HEK293 (cell line): ENCODE data around the gene GET3.

Source experiments
- INSM2 ChIP-seq: fragments of 450-650 bp; formaldehyde crosslinking; IDR thresholded peaks from 2 replicates; pipeline ENCODE4 v1.5.1; 2016; ENCODE audit warnings: missing biosample characterization, missing genetic modification characterization
- KLF1 ChIP-seq: fragments of 450-650 bp; formaldehyde crosslinking; IDR thresholded peaks from 2 replicates; pipeline ENCODE4 v1.5.1; 2016; ENCODE audit warnings: missing biosample characterization, missing genetic modification characterization
- PATZ1 ChIP-seq: fragments of 450-650 bp; formaldehyde crosslinking; IDR thresholded peaks from 2 replicates; pipeline ENCODE4 v1.5.1; 2016; ENCODE audit warnings: missing biosample characterization, missing genetic modification characterization
- REPIN1 ChIP-seq: fragments of 450-650 bp; formaldehyde crosslinking; IDR thresholded peaks from 2 replicates; pipeline ENCODE4 v1.5.1; 2017; ENCODE audit warnings: missing biosample characterization, missing genetic modification characterization, low read depth
- YY1 ChIP-seq: fragments of 450-650 bp; formaldehyde crosslinking; IDR thresholded peaks from 2 replicates; pipeline ENCODE4 v1.5.1; 2018; ENCODE audit warnings: missing biosample characterization, missing genetic modification characterization
- ZBTB7A ChIP-seq: fragments of 450-650 bp; formaldehyde crosslinking; IDR thresholded peaks from 2 replicates; pipeline ENCODE4 v1.5.1; 2016; ENCODE audit warnings: low read depth, missing biosample characterization, missing genetic modification characterization
- ZNF146 ChIP-seq: fragments of 450-650 bp; formaldehyde crosslinking; IDR thresholded peaks from 2 replicates; pipeline ENCODE4 v1.5.1; 2016; ENCODE audit warnings: missing biosample characterization, missing genetic modification characterization
- ZNF174 ChIP-seq: fragments of 450-650 bp; formaldehyde crosslinking; IDR thresholded peaks from 2 replicates; pipeline ENCODE4 v1.5.0; 2017; ENCODE audit warnings: missing biosample characterization, mild to moderate bottlenecking, missing genetic modification characterization
- ZNF19 ChIP-seq: fragments of 450-650 bp; formaldehyde crosslinking; IDR thresholded peaks from 2 replicates; pipeline ENCODE4; 2016; ENCODE audit warnings: missing biosample characterization, missing genetic modification characterization, low read depth
- ZNF2 ChIP-seq: fragments of 450-650 bp; formaldehyde crosslinking; IDR thresholded peaks from 2 replicates; pipeline ENCODE4 v1.5.1; 2016; ENCODE audit warnings: missing biosample characterization, missing genetic modification characterization
- ZNF302 ChIP-seq: fragments of 450-650 bp; formaldehyde crosslinking; IDR thresholded peaks from 2 replicates; pipeline ENCODE4 v1.5.1; 2016; ENCODE audit warnings: missing biosample characterization, missing genetic modification characterization, low read depth
- ZNF404 ChIP-seq: fragments of 450-650 bp; formaldehyde crosslinking; IDR thresholded peaks from 2 replicates; pipeline ENCODE4 v1.5.1; 2017; ENCODE audit warnings: missing biosample characterization, missing genetic modification characterization
- ZNF423 ChIP-seq: fragments of 450-650 bp; formaldehyde crosslinking; IDR thresholded peaks from 2 replicates; pipeline ENCODE4 v1.5.1; 2016; ENCODE audit warnings: missing biosample characterization, missing genetic modification characterization
- ZNF561 ChIP-seq: fragments of 450-650 bp; IDR thresholded peaks from 2 replicates; pipeline ENCODE4 v1.5.1; 2018; ENCODE audit warnings: missing biosample characterization, missing genetic modification characterization, borderline replicate concordance
- ZNF596 ChIP-seq: fragments of 450-650 bp; IDR thresholded peaks from 2 replicates; pipeline ENCODE4 v1.5.0; 2018; ENCODE audit warnings: missing biosample characterization, mild to moderate bottlenecking, missing genetic modification characterization, moderate library complexity
- ZNF623 ChIP-seq: fragments of 450-650 bp; formaldehyde crosslinking; IDR thresholded peaks from 2 replicates; pipeline ENCODE4 v1.5.1; 2016; ENCODE audit warnings: missing biosample characterization, missing genetic modification characterization
- ZNF626 ChIP-seq: fragments of 450-650 bp; sonication (Bioruptor Pico); formaldehyde crosslinking; IDR thresholded peaks from 2 replicates; pipeline ENCODE4 v1.5.1; 2018; ENCODE audit warnings: missing biosample characterization, missing genetic modification characterization, inconsistent platforms
- ZNF660 ChIP-seq: fragments of 450-650 bp; IDR thresholded peaks from 2 replicates; pipeline ENCODE4 v1.5.1; 2018; ENCODE audit warnings: missing biosample characterization, mild to moderate bottlenecking, missing genetic modification characterization
- ZNF768 ChIP-seq: fragments of 450-650 bp; formaldehyde crosslinking; IDR thresholded peaks from 2 replicates; pipeline ENCODE4 v1.5.1; 2018; ENCODE audit warnings: missing biosample characterization, mild to moderate bottlenecking, missing genetic modification characterization
- ZNF777 ChIP-seq: fragments of 450-650 bp; formaldehyde crosslinking; IDR thresholded peaks from 2 replicates; pipeline ENCODE4 v1.5.1; 2017; ENCODE audit warnings: missing biosample characterization, missing genetic modification characterization, borderline replicate concordance
- ZNF837 ChIP-seq: fragments of 450-650 bp; formaldehyde crosslinking; IDR thresholded peaks from 2 replicates; pipeline ENCODE4 v1.5.1; 2016; ENCODE audit warnings: missing biosample characterization, missing genetic modification characterization
- ZSCAN23 ChIP-seq: fragments of 450-650 bp; formaldehyde crosslinking; IDR thresholded peaks from 2 replicates; pipeline ENCODE4 v1.5.1; 2016; ENCODE audit warnings: missing biosample characterization, missing genetic modification characterization
- TF ChIP-seq, protein P1 (sequence below): fragments of 450-650 bp; formaldehyde crosslinking; IDR thresholded peaks from 2 replicates; pipeline ENCODE4 v1.5.1; 2016; ENCODE audit warnings: missing biosample characterization, missing genetic modification characterization
- TF ChIP-seq, protein P2 (sequence below): fragments of 450-650 bp; formaldehyde crosslinking; IDR thresholded peaks from 2 replicates; pipeline ENCODE4 v1.5.1; 2017; ENCODE audit warnings: missing biosample characterization, missing genetic modification characterization
- TF ChIP-seq, protein P3 (sequence below): fragments of 450-650 bp; formaldehyde crosslinking; IDR thresholded peaks from 2 replicates; pipeline ENCODE4 v1.5.1; 2016; ENCODE audit warnings: missing biosample characterization, missing genetic modification characterization
- TF ChIP-seq, protein P4 (sequence below): fragments of 450-650 bp; IDR thresholded peaks from 2 replicates; pipeline ENCODE4 v1.5.1; 2018; ENCODE audit warnings: missing biosample characterization, missing genetic modification characterization
- TF ChIP-seq, protein P5 (sequence below): fragments of 450-650 bp; formaldehyde crosslinking; IDR thresholded peaks from 2 replicates; pipeline ENCODE4 v1.5.1; 2016; ENCODE audit warnings: missing biosample characterization, missing genetic modification characterization

The GET3 gene

GRCh38 chr19:12791345-12792050 is 54.2 kb downstream of the GET3 start, which contains the start of gene JUNB (continued):
- TF ChIP-seq, protein P1, sequence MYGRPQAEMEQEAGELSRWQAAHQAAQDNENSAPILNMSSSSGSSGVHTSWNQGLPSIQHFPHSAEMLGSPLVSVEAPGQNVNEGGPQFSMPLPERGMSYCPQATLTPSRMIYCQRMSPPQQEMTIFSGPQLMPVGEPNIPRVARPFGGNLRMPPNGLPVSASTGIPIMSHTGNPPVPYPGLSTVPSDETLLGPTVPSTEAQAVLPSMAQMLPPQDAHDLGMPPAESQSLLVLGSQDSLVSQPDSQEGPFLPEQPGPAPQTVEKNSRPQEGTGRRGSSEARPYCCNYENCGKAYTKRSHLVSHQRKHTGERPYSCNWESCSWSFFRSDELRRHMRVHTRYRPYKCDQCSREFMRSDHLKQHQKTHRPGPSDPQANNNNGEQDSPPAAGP = peak; percentile 80
- TF ChIP-seq ZBTB7A (tag by site-specific recombination) = 0 out of 2 replicates have a peak, but pooled peaks have one; percentile 11
- peak; percentile 100 for TF ChIP-seq PATZ1 (tag by site-specific recombination)
- no peak for TF ChIP-seq ZSCAN23
- 0 out of 2 replicates have a peak, but pooled peaks have one; percentile 49 for TF ChIP-seq YY1 (tag by site-specific recombination)
- 0 out of 2 replicates have a peak, but pooled peaks have one; percentile 85 for TF ChIP-seq ZNF660 (tag by site-specific recombination)
- peak; percentile 74; the same call in 1 of the 2 replicates for TF ChIP-seq ZNF2 (tag by site-specific recombination)
- TF ChIP-seq ZNF777 (tag by site-specific recombination) = peak; percentile 33; the same call in 1 of the 2 replicates
- peak; percentile 37; the same call in 1 of the 2 replicates for TF ChIP-seq ZNF561 (tag by site-specific recombination)
- no peak; the same call in 1 of the 2 replicates for TF ChIP-seq ZNF768
- 0 out of 2 replicates have a peak, but pooled peaks have one; percentile 57 for TF ChIP-seq REPIN1 (tag by site-specific recombination)
- no peak for TF ChIP-seq ZNF404 (tag by site-specific recombination)
- TF ChIP-seq ZNF146 = no peak; the same call in 1 of the 2 replicates
- no peak for TF ChIP-seq INSM2 (tag by site-specific recombination)
- TF ChIP-seq, protein P2, sequence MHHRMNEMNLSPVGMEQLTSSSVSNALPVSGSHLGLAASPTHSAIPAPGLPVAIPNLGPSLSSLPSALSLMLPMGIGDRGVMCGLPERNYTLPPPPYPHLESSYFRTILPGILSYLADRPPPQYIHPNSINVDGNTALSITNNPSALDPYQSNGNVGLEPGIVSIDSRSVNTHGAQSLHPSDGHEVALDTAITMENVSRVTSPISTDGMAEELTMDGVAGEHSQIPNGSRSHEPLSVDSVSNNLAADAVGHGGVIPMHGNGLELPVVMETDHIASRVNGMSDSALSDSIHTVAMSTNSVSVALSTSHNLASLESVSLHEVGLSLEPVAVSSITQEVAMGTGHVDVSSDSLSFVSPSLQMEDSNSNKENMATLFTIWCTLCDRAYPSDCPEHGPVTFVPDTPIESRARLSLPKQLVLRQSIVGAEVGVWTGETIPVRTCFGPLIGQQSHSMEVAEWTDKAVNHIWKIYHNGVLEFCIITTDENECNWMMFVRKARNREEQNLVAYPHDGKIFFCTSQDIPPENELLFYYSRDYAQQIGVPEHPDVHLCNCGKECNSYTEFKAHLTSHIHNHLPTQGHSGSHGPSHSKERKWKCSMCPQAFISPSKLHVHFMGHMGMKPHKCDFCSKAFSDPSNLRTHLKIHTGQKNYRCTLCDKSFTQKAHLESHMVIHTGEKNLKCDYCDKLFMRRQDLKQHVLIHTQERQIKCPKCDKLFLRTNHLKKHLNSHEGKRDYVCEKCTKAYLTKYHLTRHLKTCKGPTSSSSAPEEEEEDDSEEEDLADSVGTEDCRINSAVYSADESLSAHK (tag by site-specific recombination) = peak; percentile 64
- 0 out of 2 replicates have a peak, but pooled peaks have one; percentile 34 for TF ChIP-seq ZNF837 (tag by site-specific recombination)
- no peak for TF ChIP-seq ZNF174 (tag by site-specific recombination)
- TF ChIP-seq, protein P3, sequence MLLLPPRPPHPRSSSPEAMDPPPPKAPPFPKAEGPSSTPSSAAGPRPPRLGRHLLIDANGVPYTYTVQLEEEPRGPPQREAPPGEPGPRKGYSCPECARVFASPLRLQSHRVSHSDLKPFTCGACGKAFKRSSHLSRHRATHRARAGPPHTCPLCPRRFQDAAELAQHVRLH (tag by site-specific recombination) = 0 out of 2 replicates have a peak, but pooled peaks have one; percentile 35
- peak; percentile 70 for TF ChIP-seq ZNF423 (tag by site-specific recombination)
- peak; percentile 52; the same call in 1 of the 2 replicates for TF ChIP-seq KLF1 (tag by site-specific recombination)
- peak; percentile 36; the same call in 1 of the 2 replicates for TF ChIP-seq ZNF596 (tag by site-specific recombination)
- no peak for TF ChIP-seq ZNF19 (tag by site-specific recombination)
- TF ChIP-seq, protein P4, sequence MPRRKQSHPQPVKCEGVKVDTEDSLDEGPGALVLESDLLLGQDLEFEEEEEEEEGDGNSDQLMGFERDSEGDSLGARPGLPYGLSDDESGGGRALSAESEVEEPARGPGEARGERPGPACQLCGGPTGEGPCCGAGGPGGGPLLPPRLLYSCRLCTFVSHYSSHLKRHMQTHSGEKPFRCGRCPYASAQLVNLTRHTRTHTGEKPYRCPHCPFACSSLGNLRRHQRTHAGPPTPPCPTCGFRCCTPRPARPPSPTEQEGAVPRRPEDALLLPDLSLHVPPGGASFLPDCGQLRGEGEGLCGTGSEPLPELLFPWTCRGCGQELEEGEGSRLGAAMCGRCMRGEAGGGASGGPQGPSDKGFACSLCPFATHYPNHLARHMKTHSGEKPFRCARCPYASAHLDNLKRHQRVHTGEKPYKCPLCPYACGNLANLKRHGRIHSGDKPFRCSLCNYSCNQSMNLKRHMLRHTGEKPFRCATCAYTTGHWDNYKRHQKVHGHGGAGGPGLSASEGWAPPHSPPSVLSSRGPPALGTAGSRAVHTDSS = no peak
- TF ChIP-seq, protein P5, sequence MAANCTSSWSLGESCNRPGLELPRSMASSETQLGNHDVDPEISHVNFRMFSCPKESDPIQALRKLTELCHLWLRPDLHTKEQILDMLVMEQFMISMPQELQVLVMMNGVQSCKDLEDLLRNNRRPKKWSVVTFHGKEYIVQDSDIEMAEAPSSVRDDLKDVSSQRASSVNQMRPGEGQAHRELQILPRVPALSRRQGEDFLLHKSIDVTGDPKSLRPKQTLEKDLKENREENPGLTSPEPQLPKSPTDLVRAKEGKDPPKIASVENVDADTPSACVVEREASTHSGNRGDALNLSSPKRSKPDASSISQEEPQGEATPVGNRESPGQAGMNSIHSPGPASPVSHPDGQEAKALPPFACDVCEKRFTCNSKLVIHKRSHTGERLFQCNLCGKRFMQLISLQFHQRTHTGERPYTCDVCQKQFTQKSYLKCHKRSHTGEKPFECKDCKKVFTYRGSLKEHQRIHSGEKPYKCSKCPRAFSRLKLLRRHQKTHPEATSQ = peak; percentile 26; the same call in 1 of the 2 replicates
- no peak for TF ChIP-seq ZNF626 (tag by site-specific recombination)
- TF ChIP-seq ZNF623 (tag by site-specific recombination) = 0 out of 2 replicates have a peak, but pooled peaks have one; percentile 10
- no peak for TF ChIP-seq ZNF302 (tag by site-specific recombination)
